Peyer's patch (tissue), 4 donors: ENCODE measurements around the gene ANKDD1A. TPM values are rescaled to one million over a fixed set of nuclear protein-coding genes. Genes with fewer than 3 reads are reported as not detected.
A peak's percentile ranks its signal among the peaks of the same experiment; 100 is the strongest.

Experiments
- DNase-seq, 3 donors: peaks; one replicate each; pipeline ENCODE4 v3.0.0-alpha.2; 2017 to 2019
- H3K27ac ChIP-seq, 4 donors: fragments of 200-600 bp; sonication (generic); one replicate each; pipeline ENCODE4 v1.5.1; 2016 to 2019
- H3K27me3 ChIP-seq, 2 donors: fragments of 200-600 bp; sonication (generic); one replicate each; pipeline ENCODE4 v1.5.1; 2019
- H3K36me3 ChIP-seq, 3 donors: fragments of 200-600 bp; sonication (generic); one replicate each; pipeline ENCODE4 v1.5.1; 2016 to 2019
- H3K4me1 ChIP-seq, 4 donors: fragments of 200-600 bp; sonication (generic); one replicate each; pipeline ENCODE4 v1.5.1; 2016 to 2019
- H3K4me3 ChIP-seq, 4 donors: fragments of 200-600 bp; sonication (generic); 1 replicate in 3 of 4; 2 replicates in 1 of 4; pipeline ENCODE4 v1.5.1; 2016 to 2019; ENCODE audit warnings: mild to moderate bottlenecking in 1 of 4
- H3K9me3 ChIP-seq, 4 donors: fragments of 200-600 bp; sonication (generic); one replicate each; pipeline ENCODE4 v1.5.1; 2016 to 2019; ENCODE audit warnings: mild to moderate bottlenecking in 1 of 4
- POLR2A ChIP-seq, 2 donors: fragments of 450-650 bp; IDR thresholded peaks; one replicate each; pipeline ENCODE4 v1.5.1; 2017; ENCODE audit warnings: antibody characterized with exemption in 2 of 2, mild to moderate bottlenecking in 2 of 2, moderate library complexity in 2 of 2
- total RNA-seq, 4 donors: library from RNA; depleted of rRNA; stranded (reverse); fragments of >200 nt; gene quantifications; one replicate each; pipeline ENCODE4 v1.1.0, GENCODE V29; 2016
- TF ChIP-seq, protein P1 (sequence below), 6 experiments: fragments of 450-650 bp in 4 of 6; fragments of 200-600 bp in 2 of 6; sonication (generic) in 1 of 6; IDR thresholded peaks; one replicate each; pipeline ENCODE4 v1.5.1; 2017 to 2019; ENCODE audit warnings: antibody characterized with exemption in 6 of 6, mild to moderate bottlenecking in 3 of 6, moderate library complexity in 1 of 6

ANKDD1A gene
- total RNA-seq, 4 donors from 2014 or later: 3.9 to 13.2 (median 5.3) TPM

DNA sequence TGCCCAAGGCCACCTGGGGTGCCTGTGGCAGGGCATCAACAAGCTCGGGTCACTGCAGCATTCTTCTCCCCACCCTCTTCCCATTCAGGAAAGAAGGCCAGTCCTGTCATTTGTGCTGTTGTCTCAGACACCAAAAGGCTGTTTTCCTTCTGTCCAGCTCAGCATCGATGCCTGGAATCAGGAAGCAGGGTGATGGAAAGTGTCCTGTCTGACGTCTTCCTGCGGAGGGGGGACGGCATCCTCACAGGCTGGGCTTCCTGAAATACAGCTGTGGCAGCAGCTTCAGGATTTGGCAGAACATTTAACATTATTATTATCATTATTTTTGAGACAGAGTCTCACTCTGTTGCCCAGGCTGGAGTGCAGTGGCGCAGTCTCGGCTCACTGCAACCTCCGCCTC, 33.0 kb upstream of the ANKDD1A start:
- Histone ChIP-seq H3K4me3 (no peak overlapping the region), H3K27ac (peak overlapping the region in 3 of 4 donors; percentile 32 to 67 (median 46)), H3K9me3 (no peaks in the 10 kb centered on the region), H3K4me1 (peaks cover 0 to 19% (median 15%) of the 10 kb centered on the region in 4 donors), H3K36me3 (no peaks in the 10 kb centered on the region), H3K27me3 (no peaks in the 10 kb centered on the region)
- peak in 1 of 3 donors; percentile 13 for DNase-seq
- TF ChIP-seq, protein P1, sequence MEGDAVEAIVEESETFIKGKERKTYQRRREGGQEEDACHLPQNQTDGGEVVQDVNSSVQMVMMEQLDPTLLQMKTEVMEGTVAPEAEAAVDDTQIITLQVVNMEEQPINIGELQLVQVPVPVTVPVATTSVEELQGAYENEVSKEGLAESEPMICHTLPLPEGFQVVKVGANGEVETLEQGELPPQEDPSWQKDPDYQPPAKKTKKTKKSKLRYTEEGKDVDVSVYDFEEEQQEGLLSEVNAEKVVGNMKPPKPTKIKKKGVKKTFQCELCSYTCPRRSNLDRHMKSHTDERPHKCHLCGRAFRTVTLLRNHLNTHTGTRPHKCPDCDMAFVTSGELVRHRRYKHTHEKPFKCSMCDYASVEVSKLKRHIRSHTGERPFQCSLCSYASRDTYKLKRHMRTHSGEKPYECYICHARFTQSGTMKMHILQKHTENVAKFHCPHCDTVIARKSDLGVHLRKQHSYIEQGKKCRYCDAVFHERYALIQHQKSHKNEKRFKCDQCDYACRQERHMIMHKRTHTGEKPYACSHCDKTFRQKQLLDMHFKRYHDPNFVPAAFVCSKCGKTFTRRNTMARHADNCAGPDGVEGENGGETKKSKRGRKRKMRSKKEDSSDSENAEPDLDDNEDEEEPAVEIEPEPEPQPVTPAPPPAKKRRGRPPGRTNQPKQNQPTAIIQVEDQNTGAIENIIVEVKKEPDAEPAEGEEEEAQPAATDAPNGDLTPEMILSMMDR (IDR thresholded peaks at IDR 0.05): no peak
- TF ChIP-seq POLR2A (IDR thresholded peaks at IDR 0.05): no peak

DNA sequence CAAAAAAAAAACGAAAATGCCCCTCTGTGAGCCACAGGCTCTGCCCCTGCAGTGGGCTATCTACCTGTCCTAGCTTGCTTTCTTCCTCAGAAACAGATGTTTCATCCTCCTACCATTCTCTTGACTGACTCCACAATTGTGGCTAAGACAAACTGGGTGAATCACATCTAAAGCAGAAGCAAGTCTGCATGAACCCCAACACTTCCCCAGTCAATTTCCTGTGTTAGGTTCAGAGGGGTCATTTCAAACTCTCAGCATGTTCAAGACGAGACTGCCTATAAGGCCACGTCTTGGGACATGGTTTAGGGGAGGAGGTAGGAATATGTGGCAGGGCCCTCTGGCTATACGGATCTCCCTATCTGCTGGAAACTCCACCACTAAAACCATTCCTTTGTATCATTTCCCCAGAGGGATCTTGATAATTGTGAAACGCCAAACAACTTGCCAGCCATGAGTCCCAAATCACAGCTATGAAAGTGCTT, 28.6 kb upstream of the ANKDD1A start:
- Histone ChIP-seq H3K36me3 (no peaks in the 10 kb centered on the region), H3K4me1 (peaks cover 0 to 25% (median 18%) of the 10 kb centered on the region in 4 donors), H3K27me3 (no peaks in the 10 kb centered on the region), H3K27ac (peak overlapping the region; percentile 41 to 75 (median 67)), H3K9me3 (no peaks in the 10 kb centered on the region), H3K4me3 (no peak overlapping the region)
- DNase-seq: no peak
- TF ChIP-seq POLR2A (IDR thresholded peaks at IDR 0.05): no peak
- TF ChIP-seq, protein P1 (IDR thresholded peaks at IDR 0.05): no peak

DNA sequence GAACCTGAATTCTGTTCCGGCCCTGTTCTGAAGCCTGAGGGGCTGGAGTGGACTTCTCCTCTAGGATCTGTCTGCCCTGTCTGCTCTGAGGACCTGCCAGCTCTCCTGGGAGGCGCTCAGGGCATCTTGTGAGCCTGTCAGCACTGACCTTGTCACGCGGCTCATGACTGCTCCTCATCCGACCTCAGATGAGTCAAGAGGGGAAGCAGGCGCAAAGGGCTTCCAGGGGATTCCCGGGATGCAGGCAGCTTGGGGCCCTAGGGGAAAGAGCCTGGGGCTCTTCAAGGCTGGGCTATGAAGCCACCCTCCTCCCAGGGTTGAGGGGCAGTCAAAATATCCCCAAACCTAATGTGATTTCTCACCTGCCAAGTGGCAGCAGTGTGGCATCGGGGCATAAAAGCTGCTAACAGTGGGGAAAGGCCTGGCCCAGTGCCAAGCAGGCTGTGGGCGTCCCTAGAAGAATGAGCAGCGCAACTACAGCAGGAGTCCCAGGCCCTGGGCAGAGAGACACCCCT, 27.6 kb upstream of the ANKDD1A start:
- H3K36me3 ChIP-seq: no peaks in the 10 kb centered on the region
- no peaks in the 10 kb centered on the region for H3K9me3 ChIP-seq
- H3K4me3 ChIP-seq: no peak overlapping the region
- DNase-seq: peak in 2 of 3 donors; percentile 68 to 81
- no peak for TF ChIP-seq POLR2A (IDR thresholded peaks at IDR 0.05)
- TF ChIP-seq, protein P1 (IDR thresholded peaks at IDR 0.05): no peak
- no peaks in the 10 kb centered on the region for H3K27me3 ChIP-seq
- H3K27ac ChIP-seq: peak overlapping the region; percentile 41 to 75 (median 67)
- peaks cover 0 to 25% (median 18%) of the 10 kb centered on the region in 4 donors for H3K4me1 ChIP-seq

DNA sequence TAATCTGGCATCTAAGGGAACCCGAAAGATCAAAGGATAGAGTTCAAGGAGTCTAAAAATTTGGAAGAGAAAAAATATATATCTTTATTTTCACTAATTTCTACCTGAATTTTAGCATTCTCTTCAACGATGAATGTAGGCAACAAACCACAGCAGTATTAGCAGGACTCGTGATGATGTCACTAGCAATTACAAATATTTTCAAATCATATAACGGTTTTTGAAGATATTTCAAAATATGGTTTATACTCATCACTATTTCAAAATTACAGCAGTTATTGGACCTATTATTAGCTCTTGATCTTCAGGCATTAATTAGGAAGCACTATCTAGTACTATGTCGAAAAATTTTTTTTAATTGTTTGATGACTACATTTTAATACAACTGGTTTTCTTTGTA, 27.0 kb upstream of the ANKDD1A start:
- no peak for DNase-seq
- H3K4me1 ChIP-seq: peaks cover 0 to 25% (median 18%) of the 10 kb centered on the region in 4 donors
- H3K4me3 ChIP-seq: no peak overlapping the region
- TF ChIP-seq, protein P1 (IDR thresholded peaks at IDR 0.05): no peak
- TF ChIP-seq POLR2A (IDR thresholded peaks at IDR 0.05): no peak
- no peaks in the 10 kb centered on the region for H3K27me3 ChIP-seq
- no peaks in the 10 kb centered on the region for H3K9me3 ChIP-seq
- no peak overlapping the region for H3K27ac ChIP-seq
- H3K36me3 ChIP-seq: no peaks in the 10 kb centered on the region

DNA sequence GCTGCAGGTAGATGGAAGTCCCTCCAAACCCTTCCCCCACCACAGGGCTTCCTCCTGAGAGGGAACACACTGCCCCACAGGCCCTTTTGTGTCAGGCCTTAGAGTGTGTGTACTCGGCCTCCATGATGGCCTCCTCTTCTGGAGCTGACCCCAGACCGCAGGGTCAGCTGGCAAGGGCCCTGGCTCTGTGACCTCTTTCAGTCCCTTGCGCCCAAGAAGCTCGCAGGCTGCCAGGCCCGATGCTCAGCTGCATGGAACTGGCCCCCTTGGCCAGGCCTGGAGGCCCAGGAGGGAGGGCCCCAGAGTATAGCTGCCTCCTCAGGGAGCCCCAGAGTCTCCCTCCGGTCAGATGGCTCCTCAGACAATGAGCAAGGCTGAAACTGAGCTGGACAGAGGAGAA, 23.4 kb upstream of the ANKDD1A start:
- H3K36me3 ChIP-seq: no peaks in the 10 kb centered on the region
- TF ChIP-seq, protein P1 (IDR thresholded peaks at IDR 0.05): no peak
- H3K27me3 ChIP-seq: no peaks in the 10 kb centered on the region
- no peak overlapping the region for H3K27ac ChIP-seq
- peaks cover 0 to 35% (median 21%) of the 10 kb centered on the region in 4 donors for H3K4me1 ChIP-seq
- DNase-seq: no peak
- no peak overlapping the region for H3K4me3 ChIP-seq
- H3K9me3 ChIP-seq: no peaks in the 10 kb centered on the region
